HG02852 (cell line): ENCODE measurements around the gene KIRREL3.
"Not testable (repeated sequence)": the region's sequence is repeated elsewhere in the genome, so short reads cannot be mapped to it uniquely, and the experiment has no call there.

Experiments used
- ATAC-seq: cut with Tn5 transposase; IDR thresholded peaks from one replicate; pipeline ENCODE4 v1.9.1; 2021; ENCODE audit warnings: mild to moderate bottlenecking, moderate library complexity; ENCODE audit not compliant: unreplicated experiment

The KIRREL3 gene

DNA sequence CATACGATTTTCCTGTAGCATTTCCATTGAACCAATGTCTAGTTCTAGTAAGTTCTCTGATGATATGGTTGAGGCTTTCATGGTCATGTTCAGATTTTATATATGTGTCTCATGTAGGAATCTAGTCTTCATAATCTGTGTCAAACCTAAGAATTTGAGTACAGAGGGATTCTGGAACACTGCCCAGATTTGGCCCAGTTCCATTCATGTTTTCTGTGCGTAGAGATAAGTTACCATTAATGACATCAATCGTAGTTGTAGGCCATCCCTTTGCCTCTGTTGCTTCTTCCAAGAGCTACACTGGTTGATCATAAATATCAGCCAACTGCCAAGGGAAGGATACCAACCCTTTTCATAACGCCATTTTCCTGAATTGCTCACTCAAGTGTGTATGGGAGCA lies 621.8 kb downstream of the KIRREL3 start:
- no peak for ATAC-seq

DNA sequence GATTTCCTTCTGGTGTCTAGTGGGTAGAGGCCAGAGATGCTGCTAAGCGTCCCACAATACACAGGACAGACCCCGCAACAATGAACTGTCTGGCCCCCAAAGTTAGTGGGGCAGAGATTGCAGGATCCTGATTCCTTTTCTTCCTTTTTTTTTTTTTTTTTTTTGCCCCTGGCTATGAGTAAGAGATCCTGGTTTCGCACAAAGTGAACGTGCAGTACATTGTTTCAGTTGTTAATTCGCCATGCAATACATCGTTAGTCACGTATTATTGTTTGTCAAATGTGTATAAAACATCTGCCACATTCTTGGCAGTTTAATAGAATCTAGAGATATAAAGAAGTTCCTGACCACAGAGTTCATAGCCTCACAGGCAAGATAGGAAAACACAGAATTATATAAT lies 624.8 kb downstream of the KIRREL3 start:
- ATAC-seq: no peak

DNA sequence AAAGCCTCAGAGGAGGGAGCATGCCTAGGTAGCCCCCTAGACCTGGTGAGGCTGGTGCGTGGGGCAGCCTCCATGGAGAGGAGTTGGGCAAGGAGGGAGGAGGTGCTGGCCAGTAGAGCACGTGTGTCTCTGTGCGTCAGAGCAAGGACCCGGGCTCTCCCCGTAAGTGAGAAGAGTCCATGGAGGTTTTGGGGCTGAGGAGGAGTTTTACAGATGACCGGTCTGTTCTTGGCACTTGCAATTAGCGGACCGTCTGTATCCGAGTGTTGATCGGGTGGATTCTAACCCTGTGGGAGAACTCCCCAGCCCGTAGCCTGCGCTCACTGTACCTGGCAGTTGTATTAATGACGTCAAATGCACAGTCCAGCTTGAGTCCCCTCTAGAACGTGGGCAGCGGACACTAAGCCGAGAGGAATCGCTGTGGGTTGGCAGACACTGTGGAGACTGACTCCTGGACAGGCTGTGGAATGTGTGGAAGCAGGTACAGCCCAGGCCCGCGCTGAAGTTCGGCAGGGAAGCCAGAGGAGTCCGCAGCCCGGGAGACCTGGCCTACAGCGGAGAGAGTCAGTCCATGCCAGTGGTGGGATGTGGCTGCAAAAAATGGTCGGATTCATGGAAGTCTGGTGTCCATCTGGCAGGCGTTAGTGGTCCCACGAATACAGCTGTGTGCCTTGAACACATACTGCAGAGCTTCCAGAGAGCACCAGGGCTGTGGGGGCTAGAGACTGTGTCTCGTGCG lies 625.8 kb downstream of the KIRREL3 start:
- not testable (repeated sequence) for ATAC-seq

DNA sequence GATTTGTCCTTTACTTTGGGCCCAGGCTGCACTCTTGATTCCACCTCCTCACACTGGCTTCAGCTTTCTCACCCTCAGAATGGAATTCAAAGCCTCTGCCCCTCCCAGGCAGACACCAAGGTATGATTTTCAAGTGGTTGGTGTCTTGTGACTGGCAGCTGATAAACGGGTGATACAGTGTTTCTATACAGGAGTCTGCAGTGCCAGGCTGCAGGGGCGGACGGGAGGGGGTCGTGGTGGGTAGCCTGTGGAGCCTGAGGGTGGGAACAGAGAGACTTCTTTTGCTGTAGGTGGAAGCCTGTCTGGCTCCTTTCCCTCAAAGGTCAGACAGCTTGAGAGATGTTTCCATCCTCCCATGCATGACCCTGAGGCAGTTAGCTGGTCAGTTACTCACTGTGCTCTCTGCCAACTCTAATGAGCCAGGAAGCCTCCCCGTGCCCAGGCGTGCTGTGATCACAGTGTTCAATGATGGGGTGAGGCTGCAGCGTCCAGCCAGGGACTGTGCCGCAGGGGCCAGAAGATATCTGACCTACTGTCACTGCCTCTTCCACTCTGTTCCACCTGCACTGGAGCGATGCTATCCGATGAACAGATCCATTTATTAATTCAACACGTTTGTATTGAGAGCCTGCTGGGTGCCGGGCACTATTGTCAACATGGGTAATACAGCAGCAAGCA lies 627.0 kb downstream of the KIRREL3 start:
- ATAC-seq: not testable (repeated sequence)
